Measurements from ENCODE around the gene NIP7. TPM values are rescaled to one million over a fixed set of nuclear protein-coding genes. Genes with fewer than 3 reads are reported as not detected.

NIP7 gene
- polyA plus RNA-seq, 1 donor (not counting 4 experiments of a cell fraction or from before 2014, with no cell fraction given): 31.3 TPM

DNA sequence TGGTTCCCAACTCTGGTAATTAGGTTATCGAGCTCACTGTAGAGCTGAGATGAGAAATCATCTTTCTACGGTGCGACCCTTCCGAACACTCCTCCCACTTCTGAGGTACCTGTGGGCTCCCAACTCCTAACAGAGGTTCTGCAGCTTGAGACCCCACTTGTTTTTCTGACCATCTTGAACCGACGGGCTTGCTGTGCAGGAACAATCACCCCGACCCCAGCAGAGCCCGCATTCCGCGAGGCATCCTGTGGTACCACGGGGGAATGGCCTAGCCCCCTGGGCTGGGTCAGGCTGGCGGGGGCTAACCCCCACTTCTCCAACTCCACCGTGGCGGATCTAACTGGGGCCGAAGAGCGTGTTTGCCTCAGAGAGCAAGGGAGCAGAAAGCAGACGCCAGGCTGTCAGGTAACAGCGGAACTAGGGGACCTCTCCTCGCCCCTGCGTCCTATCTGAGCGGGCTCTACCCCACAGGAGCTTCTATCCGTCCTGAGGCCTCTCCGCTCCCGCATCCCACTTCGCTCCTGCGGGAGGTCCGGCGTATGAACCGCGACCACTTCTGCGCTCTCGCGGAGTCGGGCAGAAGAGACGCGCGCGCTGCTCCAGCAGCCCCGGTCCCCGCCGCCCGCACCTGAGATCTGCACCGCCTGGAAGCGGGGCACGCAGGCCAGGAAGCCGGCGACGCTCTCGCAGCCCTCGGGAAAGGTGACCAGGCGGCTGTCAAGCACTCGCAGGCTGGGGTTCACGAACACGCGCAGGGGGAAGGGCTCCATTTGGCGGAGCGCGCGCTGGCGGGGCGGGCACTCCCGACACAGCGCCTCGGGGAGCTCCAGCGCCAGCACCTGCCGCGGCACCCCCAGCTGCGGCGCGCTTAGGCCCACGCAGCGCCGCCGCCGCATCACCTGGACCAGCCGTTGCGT, 9.9 kb upstream of the NIP7 start:
- DNase-seq (ENCODE audit: low read depth, low spot score) (no peak), FAIRE-seq (no peak)
- Histone ChIP-seq H3K4me3 (ENCODE audit: control insufficient read depth in 2 of 3, extremely low read depth in 1 of 3, insufficient read depth in 2 of 3, low read depth in 1 of 3, low read length in 3 of 3) (peak overlapping the region; percentile 56 to 81 (median 69)), H3K9ac (ENCODE audit: control insufficient read depth, extremely low read depth, insufficient read depth, low read length) (peak overlapping the region; percentile 82), H4K20me1 (ENCODE audit: control insufficient read depth, extremely low read depth, insufficient read depth, low read length) (peaks cover 8% of the 10 kb centered on the region), H3K4me2 (ENCODE audit: control insufficient read depth, extremely low read depth, insufficient read depth, low read depth, low read length) (peak overlapping the region; percentile 99), H3K36me3 (ENCODE audit: control insufficient read depth in 2 of 2, extremely low read depth in 1 of 2, insufficient read depth in 2 of 2, low read length in 2 of 2) (peaks cover 15 to 37% of the 10 kb centered on the region in 2 experiments), H3K4me1 (ENCODE audit: control insufficient read depth, extremely low read depth, insufficient read depth, low read length) (peaks cover 15% of the 10 kb centered on the region), H2AFZ (ENCODE audit: control insufficient read depth, low read length) (no peak overlapping the region), H3K27ac (ENCODE audit: control insufficient read depth, insufficient read depth, low read length) (peak overlapping the region; percentile 24), H3K27me3 (ENCODE audit: control insufficient read depth, extremely low read depth, insufficient read depth, low read length) (no peaks in the 10 kb centered on the region), H3K79me2 (ENCODE audit: control insufficient read depth, insufficient read depth, low read length) (peaks cover 53% of the 10 kb centered on the region), H3K9me3 (ENCODE audit: control insufficient read depth, low read depth, low read length) (no peaks in the 10 kb centered on the region), H3K9me1 (ENCODE audit: control insufficient read depth, extremely low read depth, insufficient read depth, low read length) (no peaks in the 10 kb centered on the region)
- no peak for TF ChIP-seq CTCF (optimal IDR thresholded peaks at IDR 0.05 in 1 of 3, IDR thresholded peaks at IDR 0.05 in 1 of 3, conservative IDR thresholded peaks at IDR 0.05 in 1 of 3; ENCODE audit: extremely low read depth in 1 of 3, insufficient read depth in 2 of 3, low read length in 3 of 3)
- TF ChIP-seq EZH2 (IDR thresholded peaks at IDR 0.05; ENCODE audit: low read length): no peak
- dilution Hi-C loops (cut with MboI; ENCODE audit: extremely low pct_ligation_motif_present, low sequenced_read_pairs): no loop called here

DNA sequence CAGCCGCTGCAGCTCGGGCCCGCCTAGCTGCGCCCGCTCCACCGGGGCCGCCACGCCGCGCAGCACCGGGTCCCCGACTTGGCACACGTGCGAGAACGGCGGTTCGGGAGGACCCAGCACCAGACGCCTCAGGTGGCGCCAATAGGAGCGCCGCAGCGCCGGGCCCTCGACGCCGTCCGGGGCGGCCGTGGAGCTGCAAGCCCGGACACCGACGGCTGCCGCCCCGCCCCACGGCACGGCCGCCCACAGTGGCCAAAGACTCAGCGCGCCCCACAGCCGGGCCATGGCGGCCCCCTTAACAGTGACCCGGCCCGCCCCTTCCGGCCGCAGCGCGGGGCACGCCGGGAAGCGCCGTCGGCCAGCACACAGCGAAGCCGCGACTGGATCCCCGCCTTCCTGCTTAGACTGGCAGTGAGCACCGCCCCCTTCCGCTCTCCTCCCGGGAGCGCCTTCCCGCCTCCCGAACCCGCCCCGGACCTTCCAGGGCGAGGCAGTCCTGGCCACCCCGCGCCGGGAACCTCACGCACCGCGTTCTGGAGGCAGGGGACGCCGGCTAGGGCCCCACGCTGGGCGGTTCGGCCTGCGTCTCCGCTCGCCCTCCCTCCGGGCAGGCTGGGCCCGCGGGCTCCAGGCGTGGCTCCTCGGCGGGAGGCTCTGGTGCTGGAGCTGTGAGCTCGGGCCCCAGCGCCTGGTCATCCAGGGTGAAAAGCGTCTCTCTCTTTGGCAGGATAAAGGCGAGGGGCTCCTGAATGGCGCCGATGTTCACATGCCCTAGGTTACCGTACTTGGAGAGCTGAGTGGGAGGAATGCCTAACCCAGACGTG, 9.1 kb upstream of the NIP7 start, which contains the start of gene PDF:
Gene PDF, minus strand, starts transcription at position 303 of the 824 bp plus-strand sequence. Its CDS starts 18 bp downstream, at position 285.
- H3K9me1 ChIP-seq (ENCODE audit: control insufficient read depth, extremely low read depth, insufficient read depth, low read length): no peaks in the 10 kb centered on the region
- H3K79me2 ChIP-seq (ENCODE audit: control insufficient read depth, insufficient read depth, low read length): peaks cover 46% of the 10 kb centered on the region
- H3K4me1 ChIP-seq (ENCODE audit: control insufficient read depth, extremely low read depth, insufficient read depth, low read length): peaks cover 15% of the 10 kb centered on the region
- H2AFZ ChIP-seq (ENCODE audit: control insufficient read depth, low read length): peak within 1 kb of the TSS; percentile 52
- H3K27ac ChIP-seq (ENCODE audit: control insufficient read depth, insufficient read depth, low read length): peak within 1 kb of the TSS; percentile 61
- dilution Hi-C loops (cut with MboI; ENCODE audit: extremely low pct_ligation_motif_present, low sequenced_read_pairs): no loop called here
- no peak for TF ChIP-seq CTCF (optimal IDR thresholded peaks at IDR 0.05 in 1 of 3, IDR thresholded peaks at IDR 0.05 in 1 of 3, conservative IDR thresholded peaks at IDR 0.05 in 1 of 3; ENCODE audit: extremely low read depth in 1 of 3, insufficient read depth in 2 of 3, low read length in 3 of 3)
- H3K9me3 ChIP-seq (ENCODE audit: control insufficient read depth, low read depth, low read length): no peaks in the 10 kb centered on the region
- peak within 1 kb of the TSS; percentile 56 to 81 (median 69) for H3K4me3 ChIP-seq (ENCODE audit: control insufficient read depth in 2 of 3, extremely low read depth in 1 of 3, insufficient read depth in 2 of 3, low read depth in 1 of 3, low read length in 3 of 3)
- H3K4me2 ChIP-seq (ENCODE audit: control insufficient read depth, extremely low read depth, insufficient read depth, low read depth, low read length): peak within 1 kb of the TSS; percentile 99
- peak within 1 kb of the TSS; percentile 82 for H3K9ac ChIP-seq (ENCODE audit: control insufficient read depth, extremely low read depth, insufficient read depth, low read length)
- H3K36me3 ChIP-seq (ENCODE audit: control insufficient read depth in 2 of 2, extremely low read depth in 1 of 2, insufficient read depth in 2 of 2, low read length in 2 of 2): peaks cover 17 to 31% of the 10 kb centered on the region in 2 experiments
- DNase-seq (ENCODE audit: low read depth, low spot score) (peak; percentile 46), FAIRE-seq (no peak)
- H4K20me1 ChIP-seq (ENCODE audit: control insufficient read depth, extremely low read depth, insufficient read depth, low read length): peaks cover 8% of the 10 kb centered on the region
- no peaks in the 10 kb centered on the region for H3K27me3 ChIP-seq (ENCODE audit: control insufficient read depth, extremely low read depth, insufficient read depth, low read length)
